Mesendoderm (in vitro differentiated cells): ENCODE results near the gene ST7.

Experiments used
- DNase-seq: peaks from one replicate; pipeline ENCODE4 v3.0.0; 2013
- H2AK5ac ChIP-seq: 2 replicates; pipeline ENCODE4 v1.6.1; 2013; ENCODE audit warnings: low read length, inconsistent platforms
- H2BK120ac ChIP-seq: 2 replicates; pipeline ENCODE4 v1.6.1; 2013; ENCODE audit warnings: low read depth, mild to moderate bottlenecking, low read length, moderate library complexity, mixed read lengths
- H2BK15ac ChIP-seq: replicated peaks from 2 replicates; pipeline ENCODE4 v1.6.1; 2013; ENCODE audit warnings: low read depth, mild to moderate bottlenecking, moderate library complexity
- H2BK5ac ChIP-seq: 2 replicates; pipeline ENCODE4 v1.6.1; 2013; ENCODE audit warnings: low read length, inconsistent platforms
- H3K18ac ChIP-seq: 2 replicates; pipeline ENCODE4 v1.6.1; 2013; ENCODE audit warnings: mild to moderate bottlenecking, low read length, mixed read lengths
- H3K23ac ChIP-seq: one replicate; pipeline ENCODE4 v1.6.1; 2013; ENCODE audit warnings: low read length
- H3K27ac ChIP-seq: 2 replicates; pipeline ENCODE4 v1.5.1; 2013; ENCODE audit warnings: low read depth, mild to moderate bottlenecking, inconsistent platforms, low read length, moderate library complexity
- H3K27me3 ChIP-seq: 2 replicates; pipeline ENCODE4 v1.6.1; 2013; ENCODE audit warnings: low read length, control low read depth, mild to moderate bottlenecking, inconsistent platforms; ENCODE audit not compliant: insufficient read depth, poor library complexity
- H3K36me3 ChIP-seq: 2 replicates; pipeline ENCODE4 v1.6.1; 2013; ENCODE audit warnings: low read length, inconsistent platforms; ENCODE audit not compliant: control insufficient read depth, insufficient read depth
- H3K4ac ChIP-seq: one replicate; pipeline ENCODE4 v1.6.1; 2013; ENCODE audit warnings: low read depth, mild to moderate bottlenecking, low read length, moderate library complexity
- H3K4me1 ChIP-seq: 2 replicates; pipeline ENCODE4 v1.6.1; 2013; ENCODE audit warnings: low read depth, low read length, inconsistent platforms; ENCODE audit not compliant: control insufficient read depth
- H3K4me2 ChIP-seq: 2 replicates; pipeline ENCODE4 v1.6.1; 2013; ENCODE audit warnings: low read length
- H3K4me3 ChIP-seq: 2 replicates; pipeline ENCODE4 v1.5.1; 2013; ENCODE audit warnings: mild to moderate bottlenecking, low read length
- H3K56ac ChIP-seq: one replicate; pipeline ENCODE4 v1.6.1; 2013; ENCODE audit warnings: low read length
- H3K79me1 ChIP-seq: 2 replicates; pipeline ENCODE4 v1.6.1; 2013; ENCODE audit warnings: low read length, inconsistent platforms
- H3K79me2 ChIP-seq: 2 replicates; pipeline ENCODE4 v1.6.1; 2013; ENCODE audit warnings: mild to moderate bottlenecking, low read length; ENCODE audit not compliant: control insufficient read depth, insufficient read depth
- H3K9ac ChIP-seq: 2 replicates; pipeline ENCODE4 v1.6.1; 2013; ENCODE audit warnings: low read length, inconsistent platforms
- H4K5ac ChIP-seq: one replicate; pipeline ENCODE4 v1.6.1; 2013; ENCODE audit warnings: low read length
- H4K8ac ChIP-seq: one replicate; pipeline ENCODE4 v1.6.1; 2013; ENCODE audit warnings: low read depth, mild to moderate bottlenecking, control low read depth, low read length, moderate library complexity
- WGBS: extraction: QIAGEN DNeasy Blood & Tissue Kit; methylation state at CpG from one replicate; pipeline ENCODE4 v1.1.7; 2013; ENCODE audit warnings: low lambda C conversion rate, missing lambda C conversion rate; ENCODE audit not compliant: insufficient coverage; ENCODE audit errors: extremely low coverage; 5-methylcytosine and 5-hydroxymethylcytosine counted together

Gene ST7

GRCh38 chr7:116940689-116941370, 12.5 kb upstream of the ST7 start:
- WGBS, result no CpG with 5 or more reads among the region's 8 CpGs

GRCh38 chr7:116942504-116942903, 10.8 kb upstream of the ST7 start:
- no peaks in the 10 kb centered on the region for H3K27me3 ChIP-seq
- no peaks in the 10 kb centered on the region for H3K4me1 ChIP-seq
- no peak overlapping the region for H3K4ac ChIP-seq
- H4K5ac ChIP-seq, result no peak overlapping the region
- no CpG with 5 or more reads among the region's 2 CpGs for WGBS
- no peak overlapping the region for H4K8ac ChIP-seq
- H3K79me2 ChIP-seq, result no peaks in the 10 kb centered on the region
- H2BK5ac ChIP-seq, result no peak overlapping the region
- no peaks in the 10 kb centered on the region for H3K36me3 ChIP-seq
- no peak overlapping the region for H3K4me3 ChIP-seq
- H3K56ac ChIP-seq, result no peak overlapping the region
- H3K27ac ChIP-seq, result no peak overlapping the region
- no peak overlapping the region for H3K23ac ChIP-seq
- no peak for DNase-seq
- H3K79me1 ChIP-seq, result no peaks in the 10 kb centered on the region
- no peak overlapping the region for H2BK15ac ChIP-seq
- H2AK5ac ChIP-seq, result no peak overlapping the region
- no peak overlapping the region for H3K9ac ChIP-seq
- no peak overlapping the region for H3K4me2 ChIP-seq
- H2BK120ac ChIP-seq, result no peak overlapping the region
- H3K18ac ChIP-seq, result no peak overlapping the region

More at GRCh38 chr7:116940689-116941370, 12.5 kb upstream of the ST7 start:
- Histone ChIP-seq H3K18ac (no peak overlapping the region), H3K56ac (no peak overlapping the region), H2AK5ac (no peak overlapping the region), H3K9ac (no peak overlapping the region), H4K8ac (no peak overlapping the region), H3K36me3 (no peaks in the 10 kb centered on the region), H4K5ac (no peak overlapping the region), H3K79me1 (no peaks in the 10 kb centered on the region), H3K27me3 (no peaks in the 10 kb centered on the region), H2BK120ac (no peak overlapping the region), H3K27ac (no peak overlapping the region), H2BK15ac (no peak overlapping the region), H3K23ac (no peak overlapping the region), H2BK5ac (no peak overlapping the region), H3K4me1 (no peaks in the 10 kb centered on the region), H3K4me3 (no peak overlapping the region), H3K4ac (no peak overlapping the region), H3K4me2 (no peak overlapping the region), H3K79me2 (no peaks in the 10 kb centered on the region)
- no peak for DNase-seq

GRCh38 chr7:116948934-116949333, 4.4 kb upstream of the ST7 start:
- H2AK5ac ChIP-seq, result no peak overlapping the region
- H2BK120ac ChIP-seq, result no peak overlapping the region
- H3K9ac ChIP-seq, result no peak overlapping the region
- H3K4me3 ChIP-seq, result no peak overlapping the region
- H3K4ac ChIP-seq, result no peak overlapping the region
- WGBS, result no CpG with 5 or more reads among the region's 3 CpGs
- no peak overlapping the region for H3K18ac ChIP-seq
- DNase-seq, result peak; percentile 56
- H3K4me2 ChIP-seq, result no peak overlapping the region
- H3K79me1 ChIP-seq, result no peaks in the 10 kb centered on the region
- H3K27me3 ChIP-seq, result no peaks in the 10 kb centered on the region
- no peak overlapping the region for H3K23ac ChIP-seq
- H2BK5ac ChIP-seq, result no peak overlapping the region
- no peak overlapping the region for H3K27ac ChIP-seq
- H3K4me1 ChIP-seq, result no peaks in the 10 kb centered on the region
- H3K36me3 ChIP-seq, result no peaks in the 10 kb centered on the region
- H3K79me2 ChIP-seq, result no peaks in the 10 kb centered on the region
- no peak overlapping the region for H4K5ac ChIP-seq
- H3K56ac ChIP-seq, result no peak overlapping the region
- H2BK15ac ChIP-seq, result no peak overlapping the region
- H4K8ac ChIP-seq, result no peak overlapping the region

GRCh38 chr7:116949941-116950801, 3.1 kb upstream of the ST7 start:
- WGBS, result no CpG with 5 or more reads among the region's 9 CpGs
- Histone ChIP-seq H3K27me3 (no peaks in the 10 kb centered on the region), H3K4me3 (no peak overlapping the region), H2BK15ac (no peak overlapping the region), H4K5ac (no peak overlapping the region), H3K23ac (no peak overlapping the region), H3K9ac (no peak overlapping the region), H3K36me3 (no peaks in the 10 kb centered on the region), H3K27ac (no peak overlapping the region), H2BK120ac (no peak overlapping the region), H3K4me1 (peaks cover 2% of the 10 kb centered on the region), H2AK5ac (no peak overlapping the region), H3K79me1 (peaks cover under 1% of the 10 kb centered on the region), H3K56ac (no peak overlapping the region), H3K79me2 (no peaks in the 10 kb centered on the region), H3K4me2 (no peak overlapping the region), H3K18ac (no peak overlapping the region), H3K4ac (no peak overlapping the region), H2BK5ac (no peak overlapping the region), H4K8ac (no peak overlapping the region)
- DNase-seq, result no peak

- Histone ChIP-seq H3K9ac (no peak overlapping the region), H3K4me1 (peaks cover 2% of the 10 kb centered on the region), H2BK5ac (no peak overlapping the region), H3K36me3 (no peaks in the 10 kb centered on the region), H3K4ac (no peak overlapping the region), H3K4me3 (no peak overlapping the region), H3K79me1 (peaks cover 2% of the 10 kb centered on the region), H3K27me3 (no peaks in the 10 kb centered on the region), H3K4me2 (no peak overlapping the region), H3K56ac (no peak overlapping the region), H3K79me2 (no peaks in the 10 kb centered on the region), H4K8ac (no peak overlapping the region), H4K5ac (no peak overlapping the region), H2AK5ac (no peak overlapping the region), H2BK15ac (no peak overlapping the region), H3K18ac (no peak overlapping the region), H2BK120ac (no peak overlapping the region), H3K27ac (no peak overlapping the region), H3K23ac (no peak overlapping the region)
- DNase-seq, result no peak
- no CpG with 5 or more reads among the region's 5 CpGs for WGBS
Observed at GRCh38 chr7:116950889-116951351, 2.4 kb upstream of the ST7 start.
